GM19397 (cell line): Measurements from ENCODE around the gene GPR173.

Experiments used
- ATAC-seq: cut with Tn5 transposase; IDR thresholded peaks from one replicate; pipeline ENCODE4 v1.9.1; 2021; ENCODE audit warnings: mild to moderate bottlenecking, moderate library complexity; ENCODE audit not compliant: unreplicated experiment

Gene GPR173

GRCh38 chrX:53048169-53049126, at the start of gene GPR173:
Gene GPR173, plus strand, starts transcription at chrX:53048789. Its CDS starts 27,833 bp downstream, at chrX:53076622.
- no peak for ATAC-seq

GRCh38 chrX:53000447-53001135, 48.0 kb upstream of the GPR173 start:
- no peak for ATAC-seq

- no peak for ATAC-seq
Measured at GRCh38 chrX:53001958-53002357, 46.6 kb upstream of the GPR173 start.

- no peak for ATAC-seq
Measured at GRCh38 chrX:53003111-53003510, 45.5 kb upstream of the GPR173 start.

GRCh38 chrX:53004038-53004437, 44.6 kb upstream of the GPR173 start:
- no peak for ATAC-seq

- no peak for ATAC-seq
Measured at GRCh38 chrX:53004811-53005210, 43.8 kb upstream of the GPR173 start.

- no peak for ATAC-seq
Measured at GRCh38 chrX:53005327-53005726, 43.3 kb upstream of the GPR173 start.

GRCh38 chrX:53009032-53009431, 39.6 kb upstream of the GPR173 start:
- no peak for ATAC-seq

GRCh38 chrX:53013291-53013690, 35.3 kb upstream of the GPR173 start:
- no peak for ATAC-seq

GRCh38 chrX:53018627-53019026, 30.0 kb upstream of the GPR173 start:
- ATAC-seq = no peak

- no peak for ATAC-seq
Measured at GRCh38 chrX:53022381-53022780, 26.2 kb upstream of the GPR173 start.

- ATAC-seq = no peak
Measured at GRCh38 chrX:53028678-53029077, 19.9 kb upstream of the GPR173 start.

GRCh38 chrX:53031380-53031779, 17.2 kb upstream of the GPR173 start:
- ATAC-seq = no peak

GRCh38 chrX:53036149-53036548, 12.4 kb upstream of the GPR173 start:
- no peak for ATAC-seq

- ATAC-seq = no peak
Measured at GRCh38 chrX:53039236-53039635, 9.4 kb upstream of the GPR173 start.

- no peak for ATAC-seq
Measured at GRCh38 chrX:53044995-53045394, 3.6 kb upstream of the GPR173 start.

GRCh38 chrX:53047228-53047627, 1.4 kb upstream of the GPR173 start:
- no peak for ATAC-seq

GRCh38 chrX:53049127-53049517, 533 bp downstream of the GPR173 start:
- ATAC-seq = no peak

- no peak for ATAC-seq
Measured at GRCh38 chrX:53050841-53051240, 2.3 kb downstream of the GPR173 start.

- ATAC-seq = no peak
Measured at GRCh38 chrX:53055244-53055849, 6.8 kb downstream of the GPR173 start.

GRCh38 chrX:53056292-53056691, 7.7 kb downstream of the GPR173 start:
- no peak for ATAC-seq

- ATAC-seq = no peak
Measured at GRCh38 chrX:53065104-53065503, 16.5 kb downstream of the GPR173 start.
